ENCODE results near the gene LAPTM4A.

The LAPTM4A gene
- total RNA-seq = 19.1 to 35.1 (median 29.1) reads per million in 9 experiments

- peaks cover 22 to 24% of the 10 kb centered on the region in 2 donors for H3K27me3 Mint-ChIP-seq
Measured at GRCh38 chr2:20051532-20052228, at the start of gene LAPTM4A. Gene LAPTM4A (minus strand): TSS chr2:20051628. CDS start chr2:20051520, 108 bp downstream.

GRCh38 chr2:20100711-20101110 is 49.3 kb upstream of the LAPTM4A start:
- peaks cover 35 to 53% of the 10 kb centered on the region in 2 donors for H3K27me3 Mint-ChIP-seq
- H3K9me3 Mint-ChIP-seq = no peaks in the 10 kb centered on the region
- H3K36me3 Mint-ChIP-seq (ENCODE audit: insufficient read depth) = peaks cover 4% of the 10 kb centered on the region
- DNase-seq = no peak
- ATAC-seq (replicated peaks) = no peak
- no peak overlapping the region for H3K4me3 Mint-ChIP-seq
- peaks cover 0 to 2% of the 10 kb centered on the region in 2 donors for H3K4me1 Mint-ChIP-seq (ENCODE audit: low read depth in 2 of 2)
- H3K27ac Mint-ChIP-seq = no peak overlapping the region

More at GRCh38 chr2:20051532-20052228, at the start of gene LAPTM4A:
- peak; percentile 94 to 96 (median 96) for DNase-seq
- no peaks in the 10 kb centered on the region for H3K9me3 Mint-ChIP-seq
- H3K27ac Mint-ChIP-seq = no peak within 1 kb of the TSS
- ATAC-seq (replicated peaks) = peak; percentile 89
- peaks cover 0 to 29% of the 10 kb centered on the region in 2 donors for H3K4me1 Mint-ChIP-seq (ENCODE audit: low read depth in 2 of 2)
- H3K4me3 Mint-ChIP-seq = no peak within 1 kb of the TSS
- peaks cover 4% of the 10 kb centered on the region for H3K36me3 Mint-ChIP-seq (ENCODE audit: insufficient read depth)

GRCh38 chr2:20099780-20100179 is 48.4 kb upstream of the LAPTM4A start:
- peaks cover 31 to 51% of the 10 kb centered on the region in 2 donors for H3K27me3 Mint-ChIP-seq
- H3K4me3 Mint-ChIP-seq = no peak overlapping the region
- H3K36me3 Mint-ChIP-seq (ENCODE audit: insufficient read depth) = peaks cover 4% of the 10 kb centered on the region
- no peak overlapping the region for H3K27ac Mint-ChIP-seq
- DNase-seq (no peak), ATAC-seq (replicated peaks) (no peak)
- H3K9me3 Mint-ChIP-seq = no peaks in the 10 kb centered on the region
- peaks cover 0 to 2% of the 10 kb centered on the region in 2 donors for H3K4me1 Mint-ChIP-seq (ENCODE audit: low read depth in 2 of 2)

- Mint-ChIP-seq H3K4me3 (no peak overlapping the region), H3K27me3 (peaks cover 41 to 63% of the 10 kb centered on the region in 2 donors)
Measured at GRCh38 chr2:20097889-20098714, 46.7 kb upstream of the LAPTM4A start.

GRCh38 chr2:20095469-20095868 is 44.0 kb upstream of the LAPTM4A start:
- Mint-ChIP-seq H3K4me1 (ENCODE audit: low read depth in 2 of 2) (peaks cover 0 to 2% of the 10 kb centered on the region in 2 donors), H3K9me3 (no peaks in the 10 kb centered on the region), H3K36me3 (ENCODE audit: insufficient read depth) (peaks cover 4% of the 10 kb centered on the region), H3K27ac (no peak overlapping the region), H3K27me3 (peaks cover 41 to 68% of the 10 kb centered on the region in 2 donors), H3K4me3 (no peak overlapping the region)
- ATAC-seq (replicated peaks) = no peak
- DNase-seq = no peak

More at GRCh38 chr2:20097889-20098714, 46.7 kb upstream of the LAPTM4A start:
- H3K4me1 Mint-ChIP-seq (ENCODE audit: low read depth in 2 of 2) = peaks cover 0 to 2% of the 10 kb centered on the region in 2 donors
- no peaks in the 10 kb centered on the region for H3K9me3 Mint-ChIP-seq
- H3K36me3 Mint-ChIP-seq (ENCODE audit: insufficient read depth) = peaks cover 4% of the 10 kb centered on the region
- DNase-seq = peak; percentile 63 to 76 (median 64)
- H3K27ac Mint-ChIP-seq = no peak overlapping the region
- ATAC-seq (replicated peaks) = peak; percentile 98

- ATAC-seq (replicated peaks) (no peak), DNase-seq (no peak)
- H3K36me3 Mint-ChIP-seq (ENCODE audit: insufficient read depth) = no peaks in the 10 kb centered on the region
- no peak overlapping the region for H3K4me3 Mint-ChIP-seq
- no peaks in the 10 kb centered on the region for H3K9me3 Mint-ChIP-seq
- peaks cover 44 to 68% of the 10 kb centered on the region in 2 donors for H3K27me3 Mint-ChIP-seq
- no peak overlapping the region for H3K27ac Mint-ChIP-seq
- peaks cover 0 to 2% of the 10 kb centered on the region in 2 donors for H3K4me1 Mint-ChIP-seq (ENCODE audit: low read depth in 2 of 2)
Measured at GRCh38 chr2:20094955-20095354, 43.5 kb upstream of the LAPTM4A start.

- Mint-ChIP-seq H3K27me3 (peaks cover 44 to 69% of the 10 kb centered on the region in 2 donors), H3K9me3 (no peaks in the 10 kb centered on the region), H3K4me1 (ENCODE audit: low read depth in 2 of 2) (peaks cover 0 to 2% of the 10 kb centered on the region in 2 donors), H3K27ac (no peak overlapping the region), H3K36me3 (ENCODE audit: insufficient read depth) (no peaks in the 10 kb centered on the region), H3K4me3 (no peak overlapping the region)
- ATAC-seq (replicated peaks) = no peak
- no peak for DNase-seq
Measured at GRCh38 chr2:20094142-20094755, 42.8 kb upstream of the LAPTM4A start.

GRCh38 chr2:20093263-20094141 is 42.1 kb upstream of the LAPTM4A start:
- peaks cover 44 to 69% of the 10 kb centered on the region in 2 donors for H3K27me3 Mint-ChIP-seq
- DNase-seq = no peak
- no peaks in the 10 kb centered on the region for H3K36me3 Mint-ChIP-seq (ENCODE audit: insufficient read depth)
- peaks cover 0 to 2% of the 10 kb centered on the region in 2 donors for H3K4me1 Mint-ChIP-seq (ENCODE audit: low read depth in 2 of 2)
- H3K9me3 Mint-ChIP-seq = no peaks in the 10 kb centered on the region
- H3K4me3 Mint-ChIP-seq = no peak overlapping the region
- no peak for ATAC-seq (replicated peaks)
- H3K27ac Mint-ChIP-seq = no peak overlapping the region

- ATAC-seq (replicated peaks) (no peak), DNase-seq (no peak)
- Mint-ChIP-seq H3K27me3 (peaks cover 44 to 67% of the 10 kb centered on the region in 2 donors), H3K4me1 (ENCODE audit: low read depth in 2 of 2) (peaks cover 0 to under 1% of the 10 kb centered on the region in 2 donors), H3K9me3 (no peaks in the 10 kb centered on the region), H3K4me3 (no peak overlapping the region), H3K27ac (no peak overlapping the region), H3K36me3 (ENCODE audit: insufficient read depth) (no peaks in the 10 kb centered on the region)
Measured at GRCh38 chr2:20092901-20093235, 41.4 kb upstream of the LAPTM4A start.

- Mint-ChIP-seq H3K4me3 (no peak overlapping the region), H3K27me3 (peaks cover 44 to 62% of the 10 kb centered on the region in 2 donors), H3K27ac (no peak overlapping the region), H3K4me1 (ENCODE audit: low read depth in 2 of 2) (no peaks in the 10 kb centered on the region), H3K36me3 (ENCODE audit: insufficient read depth) (no peaks in the 10 kb centered on the region), H3K9me3 (no peaks in the 10 kb centered on the region)
- no peak for ATAC-seq (replicated peaks)
- no peak for DNase-seq
Measured at GRCh38 chr2:20092226-20092900, 40.9 kb upstream of the LAPTM4A start.

- H3K27ac Mint-ChIP-seq = no peak overlapping the region
- H3K4me3 Mint-ChIP-seq = no peak overlapping the region
- no peaks in the 10 kb centered on the region for H3K9me3 Mint-ChIP-seq
- peaks cover 44 to 58% of the 10 kb centered on the region in 2 donors for H3K27me3 Mint-ChIP-seq
- ATAC-seq (replicated peaks) = no peak
- DNase-seq = no peak
- H3K36me3 Mint-ChIP-seq (ENCODE audit: insufficient read depth) = no peaks in the 10 kb centered on the region
- no peaks in the 10 kb centered on the region for H3K4me1 Mint-ChIP-seq (ENCODE audit: low read depth in 2 of 2)
Measured at GRCh38 chr2:20091305-20091991, 40.0 kb upstream of the LAPTM4A start.
